Measurements from ENCODE around the gene CBLL1. TPM values are rescaled to one million over a fixed set of nuclear protein-coding genes. Genes with fewer than 3 reads are reported as not detected.

The CBLL1 gene
- total and polyA plus RNA-seq, 2 donors (not counting 1 experiment from before 2014, with no cell fraction given): 22.1 to 57.2 TPM

DNA sequence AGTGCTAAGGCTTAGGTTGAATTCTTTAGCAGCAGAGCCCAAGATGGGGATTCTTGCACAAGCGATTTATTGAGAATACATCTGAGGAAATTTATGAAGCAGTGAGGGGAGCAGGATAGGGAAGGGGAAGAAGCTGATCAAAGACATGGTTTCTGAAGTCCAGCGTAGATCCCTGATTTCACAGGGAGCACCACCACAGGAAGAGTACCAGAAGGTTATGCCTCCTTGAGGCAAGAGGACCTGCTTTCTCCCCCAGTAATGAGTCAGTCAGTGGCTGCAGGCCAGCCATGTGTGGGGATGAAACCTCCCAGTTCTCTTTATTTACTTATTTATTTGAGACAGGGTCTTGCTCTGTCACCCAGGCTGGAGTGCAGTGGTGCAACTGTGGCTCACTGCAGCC, 35.0 kb upstream of the CBLL1 start:
- POLR2A ChIA-PET: no interaction called here

DNA sequence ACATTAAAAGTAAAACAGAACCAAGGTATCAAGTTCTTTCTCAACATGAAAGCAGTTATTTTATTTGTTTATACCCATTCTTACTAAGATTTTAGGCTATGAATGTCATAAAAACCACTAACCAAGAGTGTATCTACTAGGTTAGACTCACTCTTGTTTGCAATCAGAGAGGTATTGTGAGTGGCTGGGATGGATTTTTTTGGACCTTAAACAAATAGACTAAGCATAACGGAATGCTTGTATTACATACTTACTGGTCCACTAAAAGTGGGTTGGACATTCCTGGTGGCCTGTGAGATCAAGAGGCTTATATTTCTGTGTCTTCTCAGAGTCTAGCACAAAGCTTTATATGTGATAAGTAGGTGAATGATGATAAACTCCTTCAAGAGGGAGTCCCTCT, 32.6 kb upstream of the CBLL1 start:
- intact Hi-C loops (cut with micrococcal nuclease): no loop called here

More for the DNA sequence above, 35.0 kb upstream of the CBLL1 start:
- TF ChIP-seq EZH2 (IDR thresholded peaks at IDR 0.05; ENCODE audit: borderline replicate concordance, insufficient read depth, low read depth, low read length, poor library complexity, severe bottlenecking) (no peak), CTCF (IDR thresholded peaks at IDR 0.05) (no peak)
- Mint-ChIP-seq H3K27ac (no peak overlapping the region), H3K9me3 (ENCODE audit: insufficient read depth) (no peaks in the 10 kb centered on the region), H3K4me1 (no peaks in the 10 kb centered on the region), H3K27me3 (no peaks in the 10 kb centered on the region), H3K4me3 (no peak overlapping the region)
- ATAC-seq (ENCODE audit: low read depth): no peak
- DNase-seq: no peak
- Histone ChIP-seq H3K4me1 (ENCODE audit: control insufficient read depth in 2 of 2, insufficient read depth in 2 of 2, low read length in 2 of 2) (no peaks in the 10 kb centered on the region), H3K27me3 (replicated peaks in 1 of 4; ENCODE audit: control extremely low read depth in 1 of 4, control insufficient read depth in 3 of 4, insufficient read depth in 4 of 4, low read length in 3 of 4) (no peaks in the 10 kb centered on the region), H3K4me3 (ENCODE audit: control extremely low read depth in 1 of 5, extremely low read depth in 1 of 5, insufficient read depth in 1 of 5, low read depth in 2 of 5, low read length in 4 of 5) (no peak overlapping the region), H3K4me2 (replicated peaks; ENCODE audit: low read depth, low read length, poor library complexity, severe bottlenecking) (no peak overlapping the region), H3K27ac (ENCODE audit: low read length in 2 of 2) (no peak overlapping the region), H4K20me1 (ENCODE audit: control insufficient read depth, insufficient read depth, low read length, poor library complexity, severe bottlenecking) (no peaks in the 10 kb centered on the region), H3K79me2 (ENCODE audit: control insufficient read depth, insufficient read depth, low read length) (no peaks in the 10 kb centered on the region), H2AFZ (ENCODE audit: insufficient read depth, low read depth, low read length, poor library complexity, severe bottlenecking) (no peak overlapping the region), H3K9ac (ENCODE audit: low read length) (no peak overlapping the region), H3K36me3 (replicated peaks in 1 of 2; ENCODE audit: control extremely low read depth in 1 of 2, control insufficient read depth in 1 of 2, extremely low read depth in 1 of 2, insufficient read depth in 2 of 2, low read length in 1 of 2) (no peaks in the 10 kb centered on the region), H3K9me3 (ENCODE audit: control extremely low read depth in 1 of 3, control insufficient read depth in 2 of 3, insufficient read depth in 1 of 3, low read length in 2 of 3) (no peaks in the 10 kb centered on the region)
- 94% methylated on average over 2 of the region's 2 CpGs for WGBS (ENCODE audit: insufficient coverage)
- intact Hi-C loops (cut with micrococcal nuclease): no loop called here
- CTCF ChIA-PET: interaction anchor here (1.3 to 4.8 kb wide), 2 partner anchors 15 to 559 kb away, joined by 3 to 15 read pairs; no protein-coding TSS in a partner anchor

More for the DNA sequence above, 32.6 kb upstream of the CBLL1 start:
- TF ChIP-seq CTCF (IDR thresholded peaks at IDR 0.05): no peak
- no peak for TF ChIP-seq EZH2 (IDR thresholded peaks at IDR 0.05; ENCODE audit: borderline replicate concordance, insufficient read depth, low read depth, low read length, poor library complexity, severe bottlenecking)
- H3K4me3 Mint-ChIP-seq: no peak overlapping the region
- no CpG with 5 or more reads among the region's 1 CpG for WGBS (ENCODE audit: insufficient coverage)
- H3K27ac Mint-ChIP-seq: no peak overlapping the region
- H3K4me1 Mint-ChIP-seq: no peaks in the 10 kb centered on the region
- CTCF ChIA-PET: interaction anchor here (0.6 to 4.8 kb wide), 2 partner anchors 13 to 76 kb away, joined by 4 to 15 read pairs; no protein-coding TSS in a partner anchor
- Histone ChIP-seq H4K20me1 (ENCODE audit: control insufficient read depth, insufficient read depth, low read length, poor library complexity, severe bottlenecking) (no peaks in the 10 kb centered on the region), H3K4me3 (ENCODE audit: control extremely low read depth in 1 of 5, extremely low read depth in 1 of 5, insufficient read depth in 1 of 5, low read depth in 2 of 5, low read length in 4 of 5) (no peak overlapping the region), H3K27me3 (replicated peaks in 1 of 4; ENCODE audit: control extremely low read depth in 1 of 4, control insufficient read depth in 3 of 4, insufficient read depth in 4 of 4, low read length in 3 of 4) (no peaks in the 10 kb centered on the region), H3K27ac (ENCODE audit: low read length in 2 of 2) (no peak overlapping the region), H3K4me2 (replicated peaks; ENCODE audit: low read depth, low read length, poor library complexity, severe bottlenecking) (no peak overlapping the region), H3K36me3 (replicated peaks in 1 of 2; ENCODE audit: control extremely low read depth in 1 of 2, control insufficient read depth in 1 of 2, extremely low read depth in 1 of 2, insufficient read depth in 2 of 2, low read length in 1 of 2) (no peaks in the 10 kb centered on the region), H3K4me1 (ENCODE audit: control insufficient read depth in 2 of 2, insufficient read depth in 2 of 2, low read length in 2 of 2) (no peaks in the 10 kb centered on the region), H3K9ac (ENCODE audit: low read length) (no peak overlapping the region), H3K79me2 (ENCODE audit: control insufficient read depth, insufficient read depth, low read length) (no peaks in the 10 kb centered on the region), H2AFZ (ENCODE audit: insufficient read depth, low read depth, low read length, poor library complexity, severe bottlenecking) (no peak overlapping the region), H3K9me3 (ENCODE audit: control extremely low read depth in 1 of 3, control insufficient read depth in 2 of 3, insufficient read depth in 1 of 3, low read length in 2 of 3) (no peaks in the 10 kb centered on the region)
- DNase-seq (no peak), ATAC-seq (ENCODE audit: low read depth) (no peak)
- POLR2A ChIA-PET: no interaction called here
- H3K27me3 Mint-ChIP-seq: peaks cover 6% of the 10 kb centered on the region
- H3K9me3 Mint-ChIP-seq (ENCODE audit: insufficient read depth): no peaks in the 10 kb centered on the region

Data from B cell (primary cell).